Measurements from ENCODE around the gene RAB3B.
"Not testable (repeated sequence)": the region's sequence is repeated elsewhere in the genome, so short reads cannot be mapped to it uniquely, and the experiment has no call there.

RAB3B gene

GRCh38 chr1:51901151-51901550 is 89.3 kb downstream of the RAB3B start:
- Mint-ChIP-seq H3K36me3 (no peaks in the 10 kb centered on the region), H3K4me1 (ENCODE audit: low read depth) (peaks cover 3% of the 10 kb centered on the region), H3K27ac (no peak overlapping the region), H3K4me3 (no peak overlapping the region), H3K9me3 (ENCODE audit: low read depth) (no peaks in the 10 kb centered on the region), H3K27me3 (peaks cover 16% of the 10 kb centered on the region)

- Mint-ChIP-seq H3K4me3 (no peak overlapping the region), H3K27me3 (peaks cover 27% of the 10 kb centered on the region), H3K4me1 (ENCODE audit: low read depth) (peaks cover 3% of the 10 kb centered on the region), H3K27ac (no peak overlapping the region), H3K36me3 (no peaks in the 10 kb centered on the region), H3K9me3 (ENCODE audit: low read depth) (no peaks in the 10 kb centered on the region)
Measured at GRCh38 chr1:51899022-51899421, 91.5 kb downstream of the RAB3B start.

DNA sequence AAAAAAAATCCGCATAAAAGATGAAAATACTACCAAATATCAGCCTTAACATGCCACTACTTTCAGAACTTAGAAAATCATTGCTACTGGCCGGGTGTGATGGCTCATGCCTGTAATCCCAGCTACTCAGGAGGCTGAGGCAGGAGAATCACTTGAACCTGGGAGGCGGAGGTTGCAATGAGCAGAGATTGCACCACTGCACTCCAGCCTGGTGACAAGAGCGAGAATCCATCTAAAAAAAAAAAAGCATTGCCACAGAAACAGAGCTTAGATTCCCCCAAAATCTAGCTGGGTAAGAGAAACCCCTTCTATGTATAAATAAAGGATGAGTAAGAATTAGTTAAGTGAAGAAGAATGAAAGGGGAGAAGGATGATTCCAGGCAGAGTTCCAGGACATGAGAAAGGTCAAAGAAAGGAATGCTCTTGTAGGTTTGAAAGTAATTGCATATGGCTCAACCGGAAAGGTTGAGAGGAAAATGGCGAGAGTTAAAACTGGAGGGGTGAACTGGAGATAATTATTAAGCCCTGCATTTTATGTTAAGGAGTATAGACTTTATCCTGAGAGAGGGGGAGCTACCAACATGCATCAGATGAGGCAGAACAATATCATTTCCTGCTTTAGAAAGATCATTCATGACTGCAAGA is 92.3 kb downstream of the RAB3B start:
- Mint-ChIP-seq H3K27ac (no peak overlapping the region), H3K36me3 (no peaks in the 10 kb centered on the region), H3K4me1 (ENCODE audit: low read depth) (peaks cover 3% of the 10 kb centered on the region), H3K27me3 (peaks cover 27% of the 10 kb centered on the region), H3K9me3 (ENCODE audit: low read depth) (no peaks in the 10 kb centered on the region), H3K4me3 (no peak overlapping the region)

GRCh38 chr1:51897699-51898031 is 92.8 kb downstream of the RAB3B start:
- Mint-ChIP-seq H3K27me3 (peaks cover 27% of the 10 kb centered on the region), H3K4me1 (ENCODE audit: low read depth) (peaks cover 3% of the 10 kb centered on the region), H3K36me3 (no peaks in the 10 kb centered on the region), H3K27ac (no peak overlapping the region), H3K9me3 (ENCODE audit: low read depth) (no peaks in the 10 kb centered on the region), H3K4me3 (no peak overlapping the region)

- not testable (repeated sequence) for H3K36me3 Mint-ChIP-seq; H3K9me3 Mint-ChIP-seq (ENCODE audit: low read depth); H3K4me3 Mint-ChIP-seq; H3K4me1 Mint-ChIP-seq (ENCODE audit: low read depth)
- H3K27me3 Mint-ChIP-seq = peaks cover 25% of the 10 kb centered on the region
- H3K27ac Mint-ChIP-seq = peak overlapping the region; percentile 18
Measured at GRCh38 chr1:51894748-51895147, 95.8 kb downstream of the RAB3B start.

DNA sequence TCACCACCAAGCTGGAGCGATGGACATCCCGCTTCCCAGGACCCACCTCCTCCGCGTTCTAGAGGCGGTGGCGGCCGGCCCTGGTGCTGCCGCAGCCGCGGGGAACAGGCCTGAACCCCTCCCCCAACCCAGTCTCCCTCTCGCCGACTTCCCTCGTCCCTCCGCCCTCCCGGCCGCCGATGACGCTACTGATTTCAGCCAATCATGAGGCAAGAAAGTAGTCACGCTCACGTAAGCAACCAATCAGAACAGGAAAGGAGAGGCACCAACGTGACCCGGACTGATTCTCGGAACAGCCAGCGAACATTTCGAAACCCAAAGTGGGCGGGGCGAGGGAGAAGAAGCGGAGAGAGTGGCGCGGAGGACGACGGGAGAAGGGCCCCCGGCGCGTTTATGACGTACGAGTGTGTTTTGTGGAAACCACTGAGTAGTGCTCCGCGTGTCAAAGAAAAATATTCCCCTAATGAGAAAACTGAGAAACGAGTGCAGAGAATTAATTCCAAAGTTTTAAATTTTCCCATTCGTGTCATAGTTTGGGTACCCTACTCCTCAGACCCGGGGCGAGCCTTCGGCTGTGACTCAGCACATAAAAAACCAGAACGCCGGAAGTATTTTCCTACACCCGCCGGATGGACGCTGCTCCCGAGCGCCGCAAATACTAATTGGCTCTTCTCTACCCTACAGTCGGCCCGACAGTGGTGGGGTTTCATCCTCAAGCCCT is 111.7 kb downstream of the RAB3B start, which contains the start of gene NRDC:
NRDC (minus strand) TSS at position 112 of the 721 bp plus-strand sequence. CDS start 112 bp downstream, outside the sequence.
- peaks cover 12% of the 10 kb centered on the region for H3K36me3 Mint-ChIP-seq
- H3K27ac Mint-ChIP-seq = no peak within 1 kb of the TSS
- H3K9me3 Mint-ChIP-seq (ENCODE audit: low read depth) = no peaks in the 10 kb centered on the region
- H3K27me3 Mint-ChIP-seq = peaks cover 8% of the 10 kb centered on the region
- no peak within 1 kb of the TSS for H3K4me3 Mint-ChIP-seq
- peaks cover 33% of the 10 kb centered on the region for H3K4me1 Mint-ChIP-seq (ENCODE audit: low read depth)

- H3K27me3 Mint-ChIP-seq = peaks cover 5% of the 10 kb centered on the region
- H3K27ac Mint-ChIP-seq = no peak overlapping the region
- H3K9me3 Mint-ChIP-seq (ENCODE audit: low read depth) = no peaks in the 10 kb centered on the region
- H3K36me3 Mint-ChIP-seq = peaks cover 12% of the 10 kb centered on the region
- H3K4me3 Mint-ChIP-seq = no peak overlapping the region
- H3K4me1 Mint-ChIP-seq (ENCODE audit: low read depth) = peaks cover 35% of the 10 kb centered on the region
Measured at GRCh38 chr1:51878308-51878615, 112.2 kb downstream of the RAB3B start.

DNA sequence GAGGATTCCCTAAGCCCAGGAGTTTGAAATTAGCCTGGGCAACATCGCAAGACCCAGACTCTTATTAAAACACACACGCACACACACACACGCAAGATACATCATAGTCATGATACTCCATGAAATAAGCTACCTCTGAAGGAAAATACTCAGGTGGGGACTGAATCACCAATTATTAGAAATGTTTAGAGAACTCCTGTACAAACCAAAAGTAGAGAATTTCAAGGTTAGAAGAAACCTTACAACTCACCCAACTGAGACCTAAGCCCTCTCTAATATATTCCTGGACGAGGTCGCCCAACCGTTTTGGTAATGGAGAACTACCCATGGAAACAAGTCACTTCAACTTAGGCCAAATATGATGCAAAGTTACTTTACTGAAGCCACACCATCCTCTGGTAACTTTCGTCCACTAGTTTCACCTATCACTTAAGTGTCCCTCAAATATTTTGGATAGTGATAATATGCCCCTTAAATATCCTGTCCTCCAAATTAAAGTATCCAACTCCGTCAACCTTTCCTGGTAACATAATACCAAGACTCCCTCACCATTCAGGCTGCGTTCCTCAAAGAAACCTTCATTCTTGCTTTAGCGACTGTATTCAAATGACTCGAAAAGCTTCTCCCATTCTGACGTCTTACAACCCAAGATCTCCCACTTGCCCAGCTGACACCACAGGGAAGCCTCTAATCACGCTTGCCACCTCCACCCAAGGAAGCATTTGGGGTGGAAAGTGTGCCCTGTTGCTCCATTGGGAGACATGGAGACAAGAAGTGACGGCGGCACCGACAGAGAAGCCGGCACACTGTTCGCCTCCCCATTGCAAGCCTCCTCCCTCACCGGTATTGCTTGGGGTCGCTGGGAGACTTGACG is 112.8 kb downstream of the RAB3B start:
- Mint-ChIP-seq H3K4me1 (ENCODE audit: low read depth) (peaks cover 41% of the 10 kb centered on the region), H3K4me3 (no peak overlapping the region), H3K36me3 (peaks cover 12% of the 10 kb centered on the region), H3K9me3 (ENCODE audit: low read depth) (no peaks in the 10 kb centered on the region), H3K27me3 (no peaks in the 10 kb centered on the region), H3K27ac (no peak overlapping the region)

- H3K9me3 Mint-ChIP-seq (ENCODE audit: low read depth) = no peaks in the 10 kb centered on the region
- peaks cover 12% of the 10 kb centered on the region for H3K36me3 Mint-ChIP-seq
- H3K4me1 Mint-ChIP-seq (ENCODE audit: low read depth) = peaks cover 57% of the 10 kb centered on the region
- no peaks in the 10 kb centered on the region for H3K27me3 Mint-ChIP-seq
- peak overlapping the region; percentile 80 for H3K4me3 Mint-ChIP-seq
- no peak overlapping the region for H3K27ac Mint-ChIP-seq
Measured at GRCh38 chr1:51875836-51876235, 114.7 kb downstream of the RAB3B start.

DNA sequence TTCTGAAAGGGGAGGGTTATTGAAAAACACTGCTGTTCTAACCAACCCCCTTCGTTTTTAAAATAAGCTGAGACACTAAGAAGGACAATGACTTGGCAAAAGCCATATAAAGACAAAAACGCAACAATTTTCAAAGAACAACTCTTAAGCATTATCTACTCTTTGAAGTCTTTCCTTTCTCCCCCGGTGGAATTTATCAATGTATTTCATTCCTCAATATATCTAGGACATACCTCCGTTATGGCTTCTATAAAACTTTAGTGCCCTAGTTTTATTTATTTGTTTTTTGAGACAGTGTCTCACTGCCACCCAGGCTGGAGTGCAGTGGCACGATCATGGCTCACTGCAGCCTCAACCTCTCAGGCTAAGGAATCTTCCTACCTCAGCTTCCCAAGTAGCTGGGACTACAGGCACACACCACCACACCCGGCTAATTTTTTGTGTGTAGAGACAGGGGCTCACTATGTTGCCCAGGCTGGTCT is 115.2 kb downstream of the RAB3B start:
- H3K4me1 Mint-ChIP-seq (ENCODE audit: low read depth) = peaks cover 61% of the 10 kb centered on the region
- peaks cover 12% of the 10 kb centered on the region for H3K36me3 Mint-ChIP-seq
- peak overlapping the region; percentile 46 for H3K27ac Mint-ChIP-seq
- no peaks in the 10 kb centered on the region for H3K27me3 Mint-ChIP-seq
- no peaks in the 10 kb centered on the region for H3K9me3 Mint-ChIP-seq (ENCODE audit: low read depth)
- H3K4me3 Mint-ChIP-seq = peak overlapping the region; percentile 80

DNA sequence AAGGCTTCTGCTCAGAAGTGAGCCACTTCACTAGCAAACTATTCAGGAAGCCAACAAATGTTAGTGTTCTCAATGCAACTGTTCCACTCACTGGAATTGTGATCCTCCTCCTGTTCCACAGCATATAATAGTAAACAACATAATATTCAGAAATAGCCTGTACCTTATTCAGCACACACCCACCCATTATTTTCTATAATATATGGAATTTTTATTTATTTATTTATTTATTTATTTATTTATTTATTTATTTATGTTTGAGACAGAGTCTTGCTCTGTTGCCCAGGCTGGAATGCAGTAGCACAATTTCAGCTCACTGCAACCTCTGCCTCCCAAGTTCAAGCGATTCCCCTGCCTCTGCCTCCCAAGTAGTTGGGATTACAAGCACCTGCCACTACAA is 117.2 kb downstream of the RAB3B start:
- not testable (repeated sequence) for H3K4me3 Mint-ChIP-seq; H3K27me3 Mint-ChIP-seq; H3K27ac Mint-ChIP-seq; H3K9me3 Mint-ChIP-seq (ENCODE audit: low read depth)
- peaks cover 12% of the 10 kb centered on the region for H3K36me3 Mint-ChIP-seq
- H3K4me1 Mint-ChIP-seq (ENCODE audit: low read depth) = peaks cover 75% of the 10 kb centered on the region

GRCh38 chr1:51871351-51871975 is 119.0 kb downstream of the RAB3B start:
- H3K9me3 Mint-ChIP-seq (ENCODE audit: low read depth) = no peaks in the 10 kb centered on the region
- H3K4me3 Mint-ChIP-seq = peak overlapping the region; percentile 20
- peak overlapping the region; percentile 64 for H3K27ac Mint-ChIP-seq
- peaks cover 79% of the 10 kb centered on the region for H3K4me1 Mint-ChIP-seq (ENCODE audit: low read depth)
- H3K36me3 Mint-ChIP-seq = peaks cover 6% of the 10 kb centered on the region
- H3K27me3 Mint-ChIP-seq = no peaks in the 10 kb centered on the region

DNA sequence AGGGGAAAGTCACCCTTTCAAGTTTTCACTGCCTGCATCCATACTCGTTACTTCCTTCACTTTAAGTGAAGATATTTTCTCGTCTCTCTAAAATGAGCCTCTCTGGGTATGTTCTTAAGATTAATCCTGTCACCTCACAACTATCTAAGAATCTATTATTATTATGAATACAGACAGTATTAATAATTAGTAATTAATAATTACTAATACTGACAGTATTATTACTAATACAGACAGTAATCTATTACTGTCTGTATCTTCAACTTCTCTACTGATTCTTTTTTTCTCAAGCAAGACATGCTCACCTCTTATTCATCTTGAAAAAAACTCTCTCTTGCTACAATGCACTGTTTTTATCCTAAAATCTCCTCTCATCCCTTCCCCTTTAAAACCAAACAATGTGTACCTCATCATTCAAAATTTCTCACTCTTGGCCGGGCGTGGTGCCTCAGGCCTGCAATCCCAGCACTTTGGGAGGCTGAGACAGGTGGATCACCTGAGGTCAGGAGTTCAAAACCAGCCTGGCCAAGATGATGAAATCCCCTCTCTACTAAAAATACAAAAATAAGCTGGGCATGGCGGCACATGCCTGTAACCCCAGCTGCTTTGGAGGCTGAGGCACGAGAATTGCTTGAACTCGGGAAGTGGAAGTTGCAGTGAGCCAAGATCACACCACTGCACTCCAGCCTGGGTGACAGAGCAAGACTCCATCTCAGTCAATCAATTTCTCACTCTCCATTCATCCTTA is 119.7 kb downstream of the RAB3B start:
- H3K4me3 Mint-ChIP-seq = no peak overlapping the region
- H3K36me3 Mint-ChIP-seq = peaks cover 5% of the 10 kb centered on the region
- H3K27me3 Mint-ChIP-seq = no peaks in the 10 kb centered on the region
- H3K27ac Mint-ChIP-seq = peak overlapping the region; percentile 83
- peaks cover 79% of the 10 kb centered on the region for H3K4me1 Mint-ChIP-seq (ENCODE audit: low read depth)
- H3K9me3 Mint-ChIP-seq (ENCODE audit: low read depth) = no peaks in the 10 kb centered on the region

GRCh38 chr1:51867479-51868232 is 122.8 kb downstream of the RAB3B start:
- Mint-ChIP-seq H3K9me3 (ENCODE audit: low read depth) (no peaks in the 10 kb centered on the region), H3K4me1 (ENCODE audit: low read depth) (peaks cover 64% of the 10 kb centered on the region), H3K27me3 (no peaks in the 10 kb centered on the region), H3K27ac (no peak overlapping the region), H3K4me3 (peak overlapping the region; percentile 35), H3K36me3 (peaks cover 2% of the 10 kb centered on the region)
